ENCODE results near the gene GPR155. TPM values are rescaled to one million over a fixed set of nuclear protein-coding genes. Genes with fewer than 3 reads are reported as not detected.
"Not testable (repeated sequence)": the region's sequence is repeated elsewhere in the genome, so short reads cannot be mapped to it uniquely, and the experiment has no call there.

GPR155 gene
- polyA plus RNA-seq, 12 donors: 2.9 to 7.4 (median 5.0) TPM; not detected in 1

DNA sequence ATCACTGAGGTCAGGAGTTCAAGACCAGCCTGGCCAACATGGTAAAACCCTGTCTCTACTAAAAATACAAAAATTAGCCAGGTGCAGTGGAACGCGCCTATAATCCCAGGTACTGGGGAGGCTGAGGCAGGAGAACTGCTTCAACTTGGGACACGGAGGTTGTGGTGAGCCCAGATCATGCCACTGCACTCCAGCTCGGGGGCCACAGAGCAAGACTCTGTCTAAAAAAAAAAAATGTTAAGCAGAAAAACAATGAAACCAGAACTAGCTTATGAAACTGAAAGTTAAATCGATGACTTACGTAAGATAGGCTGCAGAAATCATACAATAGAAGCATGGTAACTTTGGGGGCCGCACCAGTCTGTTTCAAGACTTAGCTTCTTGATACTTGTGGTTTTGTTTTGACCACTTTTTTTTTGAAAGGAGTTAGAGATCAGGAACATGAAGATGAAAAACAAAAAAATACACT, 6.2 kb upstream of the GPR155 start:
- DNase-seq: no peak

DNA sequence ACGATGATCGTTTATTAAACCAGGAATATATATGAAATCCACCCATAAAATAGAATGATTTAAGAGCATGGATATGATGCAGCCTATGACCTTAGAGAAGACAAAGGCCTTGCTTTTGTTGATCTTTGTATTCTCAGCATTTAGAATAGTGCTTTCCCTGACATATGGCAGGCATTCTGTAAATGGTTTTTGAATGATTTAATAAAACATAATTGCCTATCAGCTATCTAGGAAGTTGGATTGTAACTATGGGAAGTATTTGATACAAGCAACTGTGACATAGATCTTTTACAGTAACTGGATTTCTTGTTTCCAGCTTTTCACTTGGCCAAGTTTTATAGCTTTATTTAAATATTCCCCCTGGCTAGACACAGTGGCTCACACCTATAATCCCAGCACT, 5.1 kb upstream of the GPR155 start:
- no peak for DNase-seq

DNA sequence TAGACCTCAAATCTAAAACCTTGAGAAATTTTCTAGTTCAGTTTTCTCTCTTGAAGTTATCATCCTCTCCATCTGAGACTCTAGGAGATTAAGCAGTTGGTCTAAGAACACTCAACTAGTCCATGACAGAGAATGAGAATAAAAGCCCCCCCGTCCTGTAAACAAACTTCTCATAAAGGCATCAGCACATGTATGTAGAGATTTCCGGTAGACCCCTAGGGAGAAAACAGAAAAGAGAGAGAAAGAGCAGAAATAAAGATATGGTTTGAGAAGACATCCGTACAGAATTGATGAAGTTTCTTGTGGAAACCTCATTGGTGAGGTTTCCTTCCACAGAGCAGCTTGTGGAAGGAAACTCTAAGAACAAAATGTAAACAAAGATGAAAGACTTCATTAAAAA, 3.2 kb upstream of the GPR155 start:
- no peak for DNase-seq

DNA sequence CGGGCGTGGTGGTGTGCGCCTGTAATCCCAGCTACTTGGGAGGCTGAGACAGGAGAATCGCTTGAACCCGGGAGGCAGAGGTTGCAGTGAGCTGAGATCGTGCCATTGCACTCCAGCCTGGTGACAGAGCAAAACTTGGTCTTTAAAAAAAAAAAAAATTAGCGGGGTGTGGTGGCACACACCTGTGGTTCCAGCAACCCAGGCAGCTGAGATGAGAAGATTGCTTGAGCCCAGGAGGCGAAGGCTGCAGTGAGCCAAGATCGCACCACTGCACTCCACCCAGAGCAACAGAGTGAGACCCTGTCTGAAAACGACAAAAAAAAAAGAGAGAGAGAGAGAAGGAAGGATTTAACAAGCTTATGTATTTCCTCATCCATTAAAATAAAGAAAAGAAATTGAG, 2.7 kb upstream of the GPR155 start:
- DNase-seq: not testable (repeated sequence)

DNA sequence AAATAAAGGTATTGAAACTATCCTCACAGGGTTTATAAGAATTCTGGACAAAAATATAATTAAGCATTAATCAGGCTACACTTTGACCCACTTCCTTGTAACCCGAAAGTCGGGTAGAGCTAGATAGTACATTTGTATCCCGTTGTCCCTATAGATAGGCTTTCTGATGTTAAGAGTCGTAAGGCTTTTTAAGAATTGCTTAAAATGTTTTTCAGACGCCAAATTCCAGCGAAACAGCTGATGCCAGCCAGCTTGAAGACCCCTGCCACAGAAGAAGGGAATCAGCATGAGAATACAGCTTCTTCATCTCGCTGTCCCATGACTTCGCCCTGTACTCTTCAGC, 962 bp upstream of the GPR155 start:
- no peak for DNase-seq

DNA sequence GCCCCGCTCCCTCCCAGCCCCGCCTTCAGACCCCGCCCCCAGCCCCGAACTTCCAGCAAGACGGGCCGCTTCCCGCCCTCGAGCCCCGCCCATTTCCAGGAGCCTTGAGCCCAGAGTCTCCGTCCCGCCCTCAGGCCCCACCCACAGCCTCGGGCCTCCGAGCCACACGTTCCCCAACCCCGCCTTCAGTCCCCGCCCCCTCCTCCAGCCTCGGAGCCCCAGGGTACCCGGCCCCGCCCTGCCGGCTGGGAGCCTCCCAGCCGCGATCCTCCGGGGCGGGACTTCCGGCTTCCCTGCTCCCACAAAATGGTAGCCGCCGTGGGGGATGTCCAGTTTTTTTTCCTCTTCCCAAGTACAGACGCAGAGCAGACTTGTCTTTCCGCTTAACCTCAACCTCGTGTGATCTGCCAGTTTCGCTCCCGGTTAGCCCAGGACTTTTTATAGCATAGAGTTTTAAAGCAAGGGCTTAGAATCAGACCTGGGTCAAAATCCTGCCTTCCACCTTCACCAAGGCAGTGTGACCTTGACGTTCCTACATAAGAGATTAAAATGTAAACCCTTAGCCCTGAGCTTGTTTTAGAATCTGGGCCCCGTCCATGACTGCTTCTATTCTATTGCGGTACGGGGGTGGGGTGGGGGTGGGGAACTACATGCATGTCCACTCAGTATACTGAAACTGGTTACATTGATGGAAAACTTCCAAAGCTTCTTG, 435 bp upstream of the GPR155 start:
- peak; percentile 98 for DNase-seq

DNA sequence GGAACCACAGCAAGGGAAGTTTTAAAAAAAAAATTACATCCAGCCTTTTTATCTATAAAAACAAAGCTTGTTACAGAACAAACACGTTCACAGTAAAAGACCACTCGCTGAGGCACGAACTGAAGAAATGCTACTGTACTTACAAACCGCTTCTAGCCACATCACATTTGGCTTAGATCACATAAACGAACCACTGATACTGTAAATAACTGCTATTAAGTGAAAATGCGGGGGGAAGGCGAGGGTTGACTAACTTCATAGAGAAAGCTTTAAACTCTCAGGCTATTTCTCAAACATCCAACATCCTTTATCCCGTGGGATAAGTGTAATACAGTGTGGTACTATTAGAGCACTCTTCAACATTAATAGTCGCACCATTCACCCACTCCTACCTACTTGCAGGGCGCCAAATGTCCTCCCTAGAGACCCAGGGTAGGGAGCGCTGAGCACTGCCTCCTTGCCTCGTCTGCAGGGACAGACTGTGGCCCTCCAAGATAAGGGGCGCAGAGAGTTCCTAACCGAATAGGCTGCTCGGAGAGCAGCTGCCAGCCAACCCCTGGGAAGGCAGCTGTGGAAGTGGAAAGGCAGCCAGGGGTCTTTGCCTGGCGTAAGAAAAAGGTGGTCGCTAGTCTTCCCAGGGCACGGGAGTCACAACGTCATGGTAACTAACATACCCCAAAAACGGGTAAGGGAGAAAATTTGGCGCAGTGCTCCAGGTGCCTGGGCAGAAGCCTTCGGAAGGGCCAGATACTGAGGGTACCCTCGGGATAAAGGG, 854 bp downstream of the GPR155 start:
- peak; percentile 35 for DNase-seq

DNA sequence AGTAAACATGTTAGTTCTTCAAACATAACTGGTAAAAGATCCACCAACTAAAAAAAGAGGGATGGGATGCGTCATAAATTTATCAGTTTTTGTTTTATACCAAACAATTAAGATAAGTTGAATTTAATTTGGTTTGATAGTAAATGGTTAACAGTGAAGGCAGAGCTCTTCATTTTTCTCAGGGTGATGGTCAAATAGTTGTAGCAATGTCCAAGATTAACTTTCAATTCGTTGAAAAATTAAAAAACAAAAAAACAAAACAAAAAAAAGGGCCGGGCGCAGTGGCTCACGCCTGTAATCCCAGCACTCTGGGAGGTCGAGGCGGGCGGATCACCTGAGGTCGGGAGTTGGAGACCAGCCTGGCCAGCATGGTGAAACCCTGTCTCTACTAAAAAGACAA, 1.8 kb downstream of the GPR155 start:
- DNase-seq: not testable (repeated sequence)

DNA sequence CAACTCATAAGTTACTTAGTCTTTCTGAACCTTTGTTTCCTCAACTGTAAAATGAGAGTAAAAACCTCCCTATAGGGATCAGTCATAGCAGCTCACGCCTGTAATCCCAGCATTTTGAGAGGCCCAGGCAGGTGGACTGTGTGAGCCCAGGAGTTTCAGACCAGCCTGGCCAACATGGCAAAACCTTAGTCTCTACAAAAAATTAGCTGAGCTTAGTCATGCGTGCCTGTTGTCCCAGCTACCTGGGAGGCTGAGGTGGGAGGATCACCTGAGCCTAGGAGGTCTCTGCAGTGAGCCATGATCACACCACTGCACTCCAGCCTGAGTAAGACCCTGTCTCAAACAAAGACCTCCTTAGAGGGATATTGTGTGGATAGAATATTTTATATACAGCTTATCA, 2.3 kb downstream of the GPR155 start:
- DNase-seq: no peak

DNA sequence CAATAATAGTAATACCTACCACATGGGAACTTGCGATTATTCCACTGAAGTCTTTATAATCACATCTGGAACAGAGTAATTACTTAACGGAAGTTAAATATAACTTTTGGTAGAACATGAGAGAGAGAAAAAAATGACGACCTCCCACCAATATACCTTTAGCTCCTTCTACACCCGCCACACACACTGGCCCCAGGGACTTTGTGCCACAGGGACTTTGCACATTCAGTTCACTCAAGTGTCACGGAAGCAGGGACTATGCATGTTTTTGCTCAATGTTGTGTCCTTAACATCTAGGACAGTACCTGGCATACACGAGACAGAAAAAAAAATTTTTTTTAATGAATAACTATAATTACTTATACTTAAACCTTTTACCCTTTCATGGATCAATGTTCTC, 4.0 kb downstream of the GPR155 start:
- no peak for DNase-seq

DNA sequence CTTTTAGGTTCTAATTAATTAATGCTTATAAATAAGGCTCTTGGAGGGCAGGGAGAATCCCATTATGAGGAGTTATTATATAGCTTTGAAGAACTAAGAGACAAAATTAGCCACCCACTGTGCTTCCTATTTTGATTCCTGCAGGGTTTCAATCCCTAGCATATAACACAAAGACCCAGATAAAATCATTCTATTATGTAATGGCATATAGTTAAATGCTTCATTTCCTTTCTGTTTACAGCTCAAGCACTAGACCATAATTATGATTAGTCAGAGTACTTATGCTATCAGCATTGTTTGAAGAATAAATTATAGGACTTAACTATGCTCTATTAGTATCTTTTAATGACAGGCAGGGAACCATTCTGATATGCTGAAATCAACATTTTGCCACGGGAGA, 9.1 kb downstream of the GPR155 start:
- DNase-seq: no peak

DNA sequence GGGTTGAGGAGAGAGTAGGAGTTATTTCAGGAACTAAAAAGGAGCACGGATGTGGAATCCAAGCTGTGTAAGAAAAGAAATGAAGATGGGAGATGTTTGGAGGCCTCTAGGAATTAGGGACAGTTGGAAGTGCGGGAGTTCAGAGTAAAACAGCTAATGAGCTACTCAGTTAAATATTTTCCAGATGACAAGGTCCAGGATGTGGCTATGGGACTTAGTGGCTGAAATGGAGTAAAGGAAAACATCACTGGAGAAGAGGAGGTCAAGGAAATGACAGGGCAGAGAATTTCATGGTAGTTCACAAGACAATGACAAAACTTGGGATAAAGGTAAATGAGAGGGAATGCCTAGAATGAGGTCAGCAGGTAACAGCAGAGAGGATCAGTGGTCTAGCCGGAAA, 13.0 kb downstream of the GPR155 start:
- DNase-seq: no peak

DNA sequence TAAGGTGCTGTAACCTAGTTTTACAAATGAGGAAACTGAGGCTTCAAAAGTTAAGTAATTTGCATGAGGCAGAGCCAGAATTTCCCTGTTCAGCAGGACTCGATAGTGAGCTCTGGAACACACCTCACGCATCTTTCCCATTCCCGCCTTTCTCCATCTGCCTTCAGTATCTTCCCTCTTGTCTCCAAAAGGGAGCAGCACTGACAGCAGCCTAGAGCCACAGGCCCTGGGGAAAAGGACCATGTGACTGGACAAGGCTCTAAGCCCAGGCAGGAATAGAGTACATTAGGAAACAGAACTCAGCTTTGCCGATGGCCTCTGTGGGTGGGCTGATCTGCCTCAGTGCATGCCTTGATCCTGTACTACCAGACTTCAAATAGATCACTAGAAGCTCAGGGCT, 21.5 kb downstream of the GPR155 start:
- peak; percentile 11 for DNase-seq

DNA sequence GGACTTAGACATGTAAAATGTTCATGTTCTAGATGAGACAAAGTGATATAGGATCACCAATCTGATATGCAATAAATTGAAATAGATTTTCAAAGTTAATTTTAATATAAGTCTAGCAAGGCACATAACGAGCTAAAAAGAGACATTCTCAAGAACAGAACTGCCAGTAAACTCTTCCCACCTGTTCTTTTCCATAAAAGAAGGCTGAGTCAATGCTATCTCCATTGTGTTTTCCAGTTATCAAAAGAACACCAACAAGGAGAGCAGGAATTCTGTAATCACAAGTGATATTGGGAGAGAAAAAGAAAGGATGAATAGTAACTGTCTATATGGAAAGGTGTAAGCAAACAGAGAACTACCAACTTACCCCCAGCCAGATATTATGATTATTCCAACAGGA, 25.6 kb downstream of the GPR155 start:
- DNase-seq: no peak

DNA sequence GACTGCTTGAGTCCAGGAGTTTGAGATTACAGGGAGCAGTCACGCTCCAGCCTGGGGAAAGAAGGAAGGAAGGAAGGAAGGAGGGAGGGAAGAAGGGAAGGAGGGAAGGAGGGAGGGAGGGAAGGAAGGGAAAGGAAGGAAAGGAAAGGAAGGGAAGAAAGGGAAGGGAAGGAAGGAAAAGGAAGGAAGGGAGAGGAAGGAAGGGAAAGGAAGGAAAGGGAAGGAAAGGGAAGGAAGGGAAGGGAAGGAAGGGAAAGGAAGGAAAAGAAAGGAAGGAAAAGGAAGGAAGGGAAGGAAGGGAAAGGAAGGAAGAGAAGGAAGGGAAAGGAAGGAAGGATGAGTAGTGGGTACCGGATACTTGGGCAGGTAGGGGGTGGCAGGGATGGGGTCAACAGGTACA, 32.3 kb downstream of the GPR155 start:
- DNase-seq: no peak

DNA sequence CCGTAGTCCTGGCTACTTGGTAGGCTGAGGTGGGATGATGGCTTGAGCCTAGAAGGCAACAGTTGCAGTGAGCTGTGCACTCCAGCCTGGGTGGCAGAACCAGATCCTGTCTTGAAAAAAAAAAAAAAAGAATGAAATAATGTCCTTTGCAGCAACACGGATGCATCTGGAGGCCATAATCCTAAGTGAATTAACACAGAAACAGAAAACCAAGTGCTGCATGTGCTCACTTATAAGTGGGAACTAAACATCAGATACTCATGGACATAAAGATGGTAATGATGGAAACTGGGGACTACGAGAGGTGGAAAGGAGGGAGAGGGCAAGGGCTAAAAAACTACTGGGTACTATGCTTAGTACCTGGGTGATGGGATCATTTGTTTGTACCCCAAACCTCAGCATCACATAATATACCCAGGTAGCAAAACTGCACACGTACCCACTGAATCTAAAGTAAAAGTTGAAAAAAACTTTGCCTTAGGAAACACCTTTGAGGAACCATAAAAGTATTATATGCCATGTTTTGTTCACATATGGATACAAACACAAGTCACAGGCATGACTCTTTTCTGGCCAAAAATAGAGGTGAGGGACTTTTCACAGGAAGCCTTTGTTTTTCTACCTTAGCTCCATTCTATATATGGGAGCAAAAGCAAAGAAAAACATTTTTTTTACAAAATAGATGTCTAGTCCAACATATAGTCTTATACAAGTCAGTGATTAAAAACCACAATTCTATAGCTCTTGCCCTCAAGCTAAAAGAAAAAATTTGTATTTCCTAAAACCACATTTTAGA, 36.6 kb downstream of the GPR155 start:
- DNase-seq: no peak

DNA sequence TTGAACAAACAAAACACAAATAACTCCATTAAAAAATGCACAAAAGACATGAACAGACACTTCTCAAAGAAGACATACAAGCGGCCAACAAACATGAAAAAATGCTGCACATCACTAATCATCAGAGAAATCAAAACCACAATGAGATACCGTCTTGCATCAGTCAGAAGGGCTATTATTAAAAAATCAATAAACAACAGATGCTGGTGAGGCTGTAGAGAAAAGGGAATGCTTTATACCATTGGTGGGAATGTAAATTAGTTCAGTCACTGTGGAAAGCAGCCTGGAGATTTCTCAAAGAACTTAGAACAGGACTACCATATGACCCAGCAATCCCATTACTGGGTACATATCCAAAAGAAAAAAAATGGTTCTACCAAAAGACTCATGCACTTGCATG, 37.8 kb downstream of the GPR155 start:
- no peak for DNase-seq

DNA sequence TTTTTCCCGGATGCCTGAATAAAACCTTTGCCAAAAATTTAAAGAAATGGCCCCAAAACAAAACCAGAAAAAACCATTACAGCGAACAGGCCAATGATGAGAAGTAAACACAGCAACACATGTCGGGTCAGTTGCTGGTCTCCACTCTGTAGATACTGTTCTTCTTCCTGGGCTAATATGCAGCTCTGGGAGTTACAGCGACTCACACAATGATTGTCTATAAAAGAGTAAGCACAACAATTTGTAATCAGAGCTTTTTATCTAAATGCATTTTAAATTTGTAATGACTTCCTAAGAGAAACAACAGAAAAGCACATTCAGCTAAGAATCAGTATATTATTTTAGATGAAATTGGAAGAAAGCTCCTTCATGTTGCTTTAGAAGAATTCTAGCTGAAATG, 40.3 kb downstream of the GPR155 start:
- no peak for DNase-seq

DNA sequence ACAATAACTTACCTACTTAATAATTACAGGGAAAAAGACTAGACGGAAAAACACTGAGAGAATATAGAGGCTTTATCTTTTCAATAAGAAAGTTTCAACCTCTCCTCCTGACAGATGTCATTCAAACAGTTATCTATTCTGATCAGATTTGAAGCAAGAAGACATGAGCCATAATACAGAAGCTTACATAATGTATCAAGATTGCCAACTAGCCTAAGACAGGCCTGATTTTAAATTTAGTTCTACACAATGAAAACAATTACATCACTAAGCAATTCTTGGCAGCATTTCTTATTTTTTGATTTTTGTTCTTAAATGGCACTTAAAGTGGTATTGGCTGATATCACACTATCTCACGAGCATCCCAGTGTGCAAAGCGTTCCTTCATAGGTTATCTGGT, 41.6 kb downstream of the GPR155 start:
- DNase-seq: no peak

DNA sequence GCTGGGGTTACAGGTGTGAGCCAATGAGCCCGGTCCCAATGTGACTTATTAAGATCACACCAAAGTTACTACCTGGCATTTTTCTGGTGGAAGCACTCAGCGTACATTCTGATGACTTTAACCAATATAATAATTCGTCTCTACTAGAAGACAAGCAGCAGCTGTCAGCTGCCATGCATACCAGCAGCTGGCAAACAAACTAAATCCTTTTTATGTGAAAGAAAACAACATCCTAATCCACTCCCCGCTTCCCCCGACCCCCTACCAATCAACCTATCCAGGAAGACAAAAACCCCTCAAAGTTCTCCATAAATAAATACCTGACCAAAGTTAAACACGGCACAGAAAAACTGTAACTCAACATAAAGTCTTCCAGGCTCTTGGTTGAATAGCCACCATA, 42.1 kb downstream of the GPR155 start:
- DNase-seq: no peak

DNA sequence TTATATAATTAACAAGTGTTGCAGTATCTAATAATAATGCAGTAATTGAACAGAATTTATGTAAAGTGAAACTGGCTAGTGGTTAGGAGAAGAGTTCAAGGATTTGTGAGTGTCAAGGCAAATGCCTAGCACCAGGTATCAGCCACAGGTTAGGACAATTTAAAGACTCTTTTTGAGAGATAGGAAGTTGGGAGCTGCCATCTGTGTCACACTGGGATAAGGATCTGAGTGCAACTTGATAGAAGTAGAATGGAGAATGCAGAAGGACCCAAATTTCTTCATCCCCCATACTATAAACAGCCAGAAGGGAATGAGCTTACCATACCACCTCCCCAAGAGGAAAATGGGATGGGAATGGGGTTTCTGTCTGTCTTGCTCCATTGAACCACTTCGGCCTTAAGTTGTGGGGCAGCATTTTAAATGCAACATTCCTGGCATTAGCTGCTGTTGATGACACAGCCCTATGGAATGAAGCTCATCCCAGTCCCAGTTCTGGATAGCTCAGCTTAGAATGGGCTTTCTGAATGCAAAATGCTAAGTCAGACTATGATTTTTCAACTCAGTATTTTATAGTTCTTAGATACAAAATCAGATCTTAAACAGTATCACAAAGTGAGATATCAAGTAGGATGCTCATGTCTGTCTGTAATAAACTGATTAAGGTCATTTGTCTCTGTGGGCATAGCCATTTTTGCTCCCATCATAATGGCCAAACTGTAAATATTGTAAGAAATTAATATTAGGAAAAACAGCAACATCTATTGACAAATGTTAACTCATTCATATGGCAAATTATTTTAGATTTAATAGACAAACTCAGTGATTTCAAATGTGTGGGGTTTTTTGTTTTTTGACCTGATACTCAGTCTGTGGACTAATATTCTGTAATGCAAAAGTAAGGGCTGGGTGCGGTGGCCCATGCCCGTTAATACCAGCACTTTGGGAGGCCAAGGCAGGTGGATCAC, 44.0 kb downstream of the GPR155 start:
- DNase-seq: peak; percentile 7

DNA sequence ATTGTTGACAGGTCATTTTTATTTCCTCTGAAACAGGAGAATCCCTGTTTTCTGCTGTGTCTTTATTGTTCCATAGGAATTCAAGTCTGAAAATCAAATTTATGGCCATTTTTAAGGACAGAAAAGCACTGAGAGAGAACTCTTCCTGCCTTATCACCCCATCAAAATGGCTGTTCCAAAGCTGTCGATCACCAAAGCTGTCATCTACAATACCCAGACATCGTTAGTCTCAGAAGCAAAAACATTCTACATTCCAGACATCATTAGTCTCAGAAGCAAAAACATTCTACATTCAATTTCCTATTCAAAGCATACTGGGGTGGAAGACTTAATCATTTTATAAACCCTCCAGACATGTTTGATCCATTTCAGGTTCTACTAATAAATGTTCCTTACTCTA, 46.9 kb downstream of the GPR155 start:
- no peak for DNase-seq

Data from muscle of arm (tissue), 12 donors.